Measurements from ENCODE around the gene CHD9. TPM values are rescaled to one million over a fixed set of nuclear protein-coding genes. Genes with fewer than 3 reads are reported as not detected.

The CHD9 gene
- total RNA-seq, 1 donor from 2014 or later = 68.6 TPM

DNA sequence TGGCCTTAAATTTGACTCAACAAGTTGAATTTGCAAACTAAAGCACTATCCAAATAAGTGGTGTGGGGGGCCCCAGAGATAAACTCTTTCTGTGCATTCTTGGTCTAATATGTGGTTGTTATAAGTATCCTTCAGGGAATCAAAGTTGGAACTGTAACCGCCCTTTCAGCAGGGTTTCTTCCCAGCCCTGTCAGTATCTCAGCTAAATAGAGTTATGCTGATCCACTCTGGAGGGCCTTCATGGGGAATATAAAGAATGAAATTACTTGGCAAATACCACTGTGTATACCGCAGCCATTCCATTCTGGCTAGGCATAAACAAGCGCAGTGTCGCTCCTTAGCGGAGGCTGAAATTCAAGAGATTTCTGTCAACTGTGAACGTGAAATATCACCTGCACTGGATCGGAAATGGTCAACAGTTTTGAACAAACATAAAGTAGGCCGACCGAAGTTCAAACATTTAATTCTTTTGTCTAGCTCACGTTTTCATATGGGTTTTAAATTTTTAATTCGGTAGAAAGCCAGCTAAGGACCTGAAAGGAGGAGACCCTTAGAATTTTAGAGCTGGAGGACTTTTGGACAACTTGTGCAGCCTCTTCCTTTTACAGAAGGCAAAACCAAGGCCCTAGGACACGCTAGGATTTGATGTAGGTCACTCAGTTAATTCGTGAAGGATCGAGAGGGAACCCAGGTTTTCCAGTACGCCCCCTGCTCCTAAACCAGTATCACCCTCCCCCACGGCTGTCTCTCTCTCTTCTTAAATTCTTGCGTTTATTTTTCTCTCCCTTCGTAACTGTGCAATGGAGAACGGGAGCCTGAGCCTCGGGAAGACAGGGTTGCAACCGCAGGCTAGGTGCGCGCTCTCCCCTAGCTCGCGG is 74.7 kb downstream of the CHD9 start:
- Mint-ChIP-seq H3K4me3 (peak overlapping the region; percentile 87), H3K9me3 (no peaks in the 10 kb centered on the region), H3K4me1 (ENCODE audit: unreplicated experiment) (peaks cover 25% of the 10 kb centered on the region), H3K36me3 (peaks cover 4% of the 10 kb centered on the region), H3K27ac (peak overlapping the region; percentile 91), H3K27me3 (no peaks in the 10 kb centered on the region)
- no peak for DNase-seq (ENCODE audit: extremely low spot score, unreplicated experiment)
- TF ChIP-seq, protein P1, sequence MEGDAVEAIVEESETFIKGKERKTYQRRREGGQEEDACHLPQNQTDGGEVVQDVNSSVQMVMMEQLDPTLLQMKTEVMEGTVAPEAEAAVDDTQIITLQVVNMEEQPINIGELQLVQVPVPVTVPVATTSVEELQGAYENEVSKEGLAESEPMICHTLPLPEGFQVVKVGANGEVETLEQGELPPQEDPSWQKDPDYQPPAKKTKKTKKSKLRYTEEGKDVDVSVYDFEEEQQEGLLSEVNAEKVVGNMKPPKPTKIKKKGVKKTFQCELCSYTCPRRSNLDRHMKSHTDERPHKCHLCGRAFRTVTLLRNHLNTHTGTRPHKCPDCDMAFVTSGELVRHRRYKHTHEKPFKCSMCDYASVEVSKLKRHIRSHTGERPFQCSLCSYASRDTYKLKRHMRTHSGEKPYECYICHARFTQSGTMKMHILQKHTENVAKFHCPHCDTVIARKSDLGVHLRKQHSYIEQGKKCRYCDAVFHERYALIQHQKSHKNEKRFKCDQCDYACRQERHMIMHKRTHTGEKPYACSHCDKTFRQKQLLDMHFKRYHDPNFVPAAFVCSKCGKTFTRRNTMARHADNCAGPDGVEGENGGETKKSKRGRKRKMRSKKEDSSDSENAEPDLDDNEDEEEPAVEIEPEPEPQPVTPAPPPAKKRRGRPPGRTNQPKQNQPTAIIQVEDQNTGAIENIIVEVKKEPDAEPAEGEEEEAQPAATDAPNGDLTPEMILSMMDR (conservative IDR thresholded peaks at IDR 0.05) = no peak

DNA sequence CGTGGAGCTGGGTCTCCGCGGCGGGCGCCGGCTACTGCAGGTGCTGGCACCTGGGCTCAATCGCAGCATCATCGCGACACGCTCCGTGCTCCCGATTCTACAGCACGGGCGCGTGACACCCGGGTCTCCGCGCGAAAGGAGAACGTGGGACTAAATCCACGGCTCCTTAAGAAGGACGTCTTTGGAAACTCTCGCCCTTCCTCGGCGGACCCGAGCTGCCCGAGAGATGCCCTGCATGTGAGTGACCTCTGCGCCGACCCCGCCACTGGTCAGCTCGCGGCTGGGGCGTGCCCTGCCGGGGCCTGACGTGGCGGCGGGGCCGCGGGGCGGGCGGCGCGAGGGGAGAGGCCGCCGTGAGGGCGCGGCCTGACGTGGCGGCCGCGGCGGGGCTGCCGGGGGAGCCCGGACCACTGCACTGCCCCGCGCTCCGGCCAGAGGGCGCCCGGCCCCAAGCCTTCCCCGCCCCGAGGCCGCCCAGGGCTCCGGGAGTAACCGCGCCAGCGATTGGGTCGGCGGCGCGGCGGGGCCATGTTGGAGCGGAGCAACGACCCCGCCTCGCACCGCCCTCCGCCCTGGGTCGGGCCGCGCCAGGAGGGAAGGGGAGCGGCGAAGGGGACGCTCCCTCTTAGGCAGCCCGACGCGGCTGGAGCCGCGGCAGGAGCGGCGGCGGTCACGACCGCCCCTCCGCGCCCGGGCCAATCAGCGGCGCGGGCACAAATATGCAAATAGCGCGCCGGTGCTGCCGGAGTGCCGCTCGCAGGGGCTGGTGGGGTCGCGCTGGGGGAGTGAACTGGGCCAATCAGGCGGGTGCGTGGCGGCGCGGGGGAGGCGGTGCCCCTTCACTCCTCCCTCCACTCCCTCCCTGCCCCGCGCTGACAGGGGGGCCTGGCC is 75.6 kb downstream of the CHD9 start:
- H3K4me3 Mint-ChIP-seq = peak overlapping the region; percentile 87
- peaks cover 25% of the 10 kb centered on the region for H3K4me1 Mint-ChIP-seq (ENCODE audit: unreplicated experiment)
- DNase-seq (ENCODE audit: extremely low spot score, unreplicated experiment) = peak; percentile 97
- H3K36me3 Mint-ChIP-seq = peaks cover 4% of the 10 kb centered on the region
- H3K9me3 Mint-ChIP-seq = no peaks in the 10 kb centered on the region
- peak overlapping the region; percentile 91 for H3K27ac Mint-ChIP-seq
- TF ChIP-seq, protein P1 (conservative IDR thresholded peaks at IDR 0.05) = peak; percentile 76
- no peaks in the 10 kb centered on the region for H3K27me3 Mint-ChIP-seq

DNA sequence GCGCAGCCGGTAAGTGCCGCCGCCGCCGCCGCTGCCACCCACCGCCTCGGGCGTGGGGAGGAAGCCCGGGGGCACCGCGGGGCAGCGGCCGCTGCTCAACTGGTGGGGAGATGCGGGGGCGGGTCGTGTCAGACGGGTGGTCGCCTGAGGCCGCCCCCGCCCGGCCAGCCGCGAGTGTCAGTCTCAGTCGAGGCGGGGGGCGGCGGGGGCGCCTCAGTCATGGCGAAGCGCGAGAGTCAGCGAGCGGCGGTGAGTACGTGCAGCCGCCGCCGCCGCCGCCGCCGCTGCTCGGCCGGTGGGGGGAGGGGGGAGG is 76.2 kb downstream of the CHD9 start:
- DNase-seq (ENCODE audit: extremely low spot score, unreplicated experiment) = no peak
- H3K4me1 Mint-ChIP-seq (ENCODE audit: unreplicated experiment) = peaks cover 25% of the 10 kb centered on the region
- no peaks in the 10 kb centered on the region for H3K27me3 Mint-ChIP-seq
- no peak overlapping the region for H3K4me3 Mint-ChIP-seq
- peaks cover 4% of the 10 kb centered on the region for H3K36me3 Mint-ChIP-seq
- no peak overlapping the region for H3K27ac Mint-ChIP-seq
- no peaks in the 10 kb centered on the region for H3K9me3 Mint-ChIP-seq
- TF ChIP-seq, protein P1 (conservative IDR thresholded peaks at IDR 0.05) = no peak

DNA sequence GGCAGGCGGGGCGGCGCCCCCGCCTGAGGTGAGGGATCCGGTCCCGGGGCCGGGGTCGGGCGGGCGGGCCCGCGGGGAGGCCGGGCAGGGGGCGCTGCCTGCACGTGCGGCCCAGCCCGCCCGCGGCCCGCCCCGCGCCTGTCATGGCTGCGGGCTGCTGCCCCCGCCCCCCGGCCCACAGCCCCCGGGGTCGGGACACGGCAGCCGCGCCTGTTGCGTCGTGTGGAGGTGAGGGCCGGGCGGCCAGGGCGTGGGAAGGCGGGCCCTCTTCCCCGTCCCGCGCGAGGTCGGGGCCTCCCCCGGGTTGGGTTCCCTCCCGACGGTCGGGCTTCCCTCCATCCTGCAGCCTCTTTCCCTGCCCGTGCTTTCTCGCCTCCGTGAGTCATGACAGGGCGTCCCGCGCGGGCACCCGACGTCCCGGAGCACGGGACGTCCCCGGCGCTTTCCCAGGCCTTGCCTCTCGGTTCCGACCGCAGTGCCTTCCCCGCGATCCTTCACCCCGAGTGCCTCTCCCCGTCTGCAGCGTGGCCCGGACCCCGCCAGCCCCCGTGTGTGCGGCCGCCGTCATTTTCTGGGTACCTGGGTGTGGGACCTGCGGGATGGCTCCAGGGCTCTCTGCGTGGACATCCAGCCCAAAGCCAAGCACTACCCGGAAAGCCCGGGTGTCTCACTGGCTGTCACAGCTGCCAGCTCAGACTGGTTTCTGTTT is 76.7 kb downstream of the CHD9 start:
- peaks cover 4% of the 10 kb centered on the region for H3K36me3 Mint-ChIP-seq
- H3K27ac Mint-ChIP-seq = peak overlapping the region; percentile 84

DNA sequence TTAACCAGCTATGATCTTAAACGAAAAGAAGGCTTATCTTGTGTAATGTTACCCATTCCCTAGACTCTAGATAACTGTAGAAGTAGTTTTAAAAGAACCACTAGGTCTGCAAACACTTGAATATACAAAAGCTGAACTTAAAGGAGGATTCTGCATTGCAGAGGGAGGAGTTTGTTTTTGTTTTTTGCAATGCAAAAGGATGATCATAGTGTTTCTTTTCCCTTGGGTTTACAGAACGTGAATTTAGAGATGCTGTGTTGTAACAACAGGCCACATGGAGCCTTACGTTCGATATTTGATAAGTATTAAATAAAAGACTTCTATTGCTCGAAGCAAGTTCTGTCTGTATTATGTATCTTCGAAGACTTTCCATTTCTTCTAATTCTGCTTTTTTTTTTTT is 77.6 kb downstream of the CHD9 start:
- Mint-ChIP-seq H3K27ac (peak overlapping the region; percentile 47), H3K4me3 (peak overlapping the region; percentile 88), H3K27me3 (no peaks in the 10 kb centered on the region), H3K9me3 (no peaks in the 10 kb centered on the region), H3K36me3 (peaks cover 4% of the 10 kb centered on the region), H3K4me1 (ENCODE audit: unreplicated experiment) (peaks cover 25% of the 10 kb centered on the region)
- DNase-seq (ENCODE audit: extremely low spot score, unreplicated experiment) = no peak
- TF ChIP-seq, protein P1 (conservative IDR thresholded peaks at IDR 0.05) = no peak

More for the DNA sequence above, 76.7 kb downstream of the CHD9 start:
- Mint-ChIP-seq H3K4me3 (peak overlapping the region; percentile 88), H3K4me1 (ENCODE audit: unreplicated experiment) (peaks cover 25% of the 10 kb centered on the region), H3K9me3 (no peaks in the 10 kb centered on the region), H3K27me3 (no peaks in the 10 kb centered on the region)
- TF ChIP-seq, protein P1 (conservative IDR thresholded peaks at IDR 0.05) = no peak
- peak; percentile 73 for DNase-seq (ENCODE audit: extremely low spot score, unreplicated experiment)

Data from type B pancreatic cell (in vitro differentiated cells).